ENCODE data around the gene CELSR1.

The CELSR1 gene

GRCh38 chr22:46312056-46312455 is 225.4 kb downstream of the CELSR1 start:
- H3K4me1 ChIP-seq (ENCODE audit: control insufficient read depth, insufficient read depth, low read length), result no peaks in the 10 kb centered on the region
- H3K4me3 ChIP-seq (ENCODE audit: insufficient read depth, low read depth, low read length), result no peak overlapping the region
- H3K27ac ChIP-seq (ENCODE audit: insufficient read depth, low read depth, low read length, poor library complexity, severe bottlenecking), result no peak overlapping the region
- H3K27me3 ChIP-seq (ENCODE audit: control insufficient read depth, insufficient read depth, low read length, poor library complexity, severe bottlenecking), result no peaks in the 10 kb centered on the region
- no peaks in the 10 kb centered on the region for H3K9me3 ChIP-seq (ENCODE audit: control insufficient read depth, low read length)
- 94 to 98% methylated on average over 8 of the region's 8 CpGs for WGBS, 2 experiments
- peaks cover 32% of the 10 kb centered on the region for H3K36me3 ChIP-seq (ENCODE audit: control insufficient read depth, insufficient read depth, low read length)
